Embryonic facial prominence (tissue), 1 donor: Measurements from ENCODE around the gene C3orf38.
"Not testable (repeated sequence)": the region's sequence is repeated elsewhere in the genome, so short reads cannot be mapped to it uniquely, and the experiment has no call there.

Experiments
- DNase-seq: peaks from one replicate; pipeline ENCODE4 v3.0.0-alpha.2; 2016; ENCODE audit errors: extremely low spot score

C3orf38 gene

GRCh38 chr3:88149509-88150362 is at the start of gene C3orf38:
Gene C3orf38 (plus strand): TSS chr3:88149959. CDS start chr3:88150053, 94 bp downstream.
- peak; percentile 77 for DNase-seq

GRCh38 chr3:88101142-88101541 is 48.6 kb upstream of the C3orf38 start:
- no peak for DNase-seq

GRCh38 chr3:88105325-88105724 is 44.4 kb upstream of the C3orf38 start:
- no peak for DNase-seq

- no peak for DNase-seq
Measured at GRCh38 chr3:88112289-88112688, 37.5 kb upstream of the C3orf38 start.

- no peak for DNase-seq
Measured at GRCh38 chr3:88113311-88114162, 36.2 kb upstream of the C3orf38 start.

GRCh38 chr3:88114878-88115549 is 34.7 kb upstream of the C3orf38 start:
- no peak for DNase-seq

- DNase-seq: no peak
Measured at GRCh38 chr3:88117683-88118082, 32.1 kb upstream of the C3orf38 start.

GRCh38 chr3:88118603-88119002 is 31.2 kb upstream of the C3orf38 start:
- not testable (repeated sequence) for DNase-seq

GRCh38 chr3:88123526-88123925 is 26.2 kb upstream of the C3orf38 start:
- DNase-seq: no peak

- DNase-seq: no peak
Measured at GRCh38 chr3:88131695-88132094, 18.1 kb upstream of the C3orf38 start.

GRCh38 chr3:88132894-88133293 is 16.9 kb upstream of the C3orf38 start:
- no peak for DNase-seq

GRCh38 chr3:88133711-88134263 is 16.0 kb upstream of the C3orf38 start:
- no peak for DNase-seq

GRCh38 chr3:88137836-88138235 is 11.9 kb upstream of the C3orf38 start:
- no peak for DNase-seq

- peak; percentile 64 for DNase-seq
Measured at GRCh38 chr3:88141458-88142083, 8.2 kb upstream of the C3orf38 start.

GRCh38 chr3:88142094-88142624 is 7.6 kb upstream of the C3orf38 start:
- DNase-seq: no peak

GRCh38 chr3:88147261-88147660 is 2.5 kb upstream of the C3orf38 start:
- DNase-seq: no peak

- DNase-seq: no peak
Measured at GRCh38 chr3:88148651-88149050, 1.1 kb upstream of the C3orf38 start.

- no peak for DNase-seq
Measured at GRCh38 chr3:88149101-88149508, 654 bp upstream of the C3orf38 start.

GRCh38 chr3:88150371-88150770 is 612 bp downstream of the C3orf38 start:
- DNase-seq: no peak

- DNase-seq: no peak
Measured at GRCh38 chr3:88150806-88151205, 1.0 kb downstream of the C3orf38 start.

GRCh38 chr3:88151358-88151757 is 1.6 kb downstream of the C3orf38 start:
- DNase-seq: no peak
